Medulla oblongata (tissue), 1 donor: ENCODE results near the gene ATP2B1.

Experiments used
- DNase-seq: peaks from one replicate; pipeline ENCODE4 v3.0.0-alpha.2; 2015; ENCODE audit errors: extremely low spot score

The ATP2B1 gene

GRCh38 chr12:89661706-89662330, 46.8 kb downstream of the ATP2B1 start:
- DNase-seq = no peak

- no peak for DNase-seq
Measured at GRCh38 chr12:89657739-89658138, 50.9 kb downstream of the ATP2B1 start.

GRCh38 chr12:89657066-89657465, 51.6 kb downstream of the ATP2B1 start:
- DNase-seq = no peak

- DNase-seq = no peak
Measured at GRCh38 chr12:89655841-89656240, 52.8 kb downstream of the ATP2B1 start.

- DNase-seq = no peak
Measured at GRCh38 chr12:89651192-89651591, 57.4 kb downstream of the ATP2B1 start.

GRCh38 chr12:89650239-89650638, 58.4 kb downstream of the ATP2B1 start:
- DNase-seq = no peak

- no peak for DNase-seq
Measured at GRCh38 chr12:89649820-89650219, 58.8 kb downstream of the ATP2B1 start.

- no peak for DNase-seq
Measured at GRCh38 chr12:89649139-89649538, 59.5 kb downstream of the ATP2B1 start.

- DNase-seq = no peak
Measured at GRCh38 chr12:89648211-89648930, 60.3 kb downstream of the ATP2B1 start.

- DNase-seq = no peak
Measured at GRCh38 chr12:89645434-89645833, 63.2 kb downstream of the ATP2B1 start.

GRCh38 chr12:89642959-89643358, 65.7 kb downstream of the ATP2B1 start:
- no peak for DNase-seq

GRCh38 chr12:89636776-89637160, 71.9 kb downstream of the ATP2B1 start:
- no peak for DNase-seq

- DNase-seq = no peak
Measured at GRCh38 chr12:89636052-89636775, 72.4 kb downstream of the ATP2B1 start.

- no peak for DNase-seq
Measured at GRCh38 chr12:89634508-89634907, 74.1 kb downstream of the ATP2B1 start.

- DNase-seq = no peak
Measured at GRCh38 chr12:89632778-89633177, 75.9 kb downstream of the ATP2B1 start.

- no peak for DNase-seq
Measured at GRCh38 chr12:89622115-89622514, 86.5 kb downstream of the ATP2B1 start.

- no peak for DNase-seq
Measured at GRCh38 chr12:89621521-89621920, 87.1 kb downstream of the ATP2B1 start.

GRCh38 chr12:89619764-89620163, 88.9 kb downstream of the ATP2B1 start:
- no peak for DNase-seq

GRCh38 chr12:89618113-89618862, 90.3 kb downstream of the ATP2B1 start:
- DNase-seq = no peak

- DNase-seq = no peak
Measured at GRCh38 chr12:89610366-89610765, 98.3 kb downstream of the ATP2B1 start.

- DNase-seq = no peak
Measured at GRCh38 chr12:89603678-89604077, 105.0 kb downstream of the ATP2B1 start.

GRCh38 chr12:89597770-89598169, 110.9 kb downstream of the ATP2B1 start:
- no peak for DNase-seq
